Choroid plexus epithelial cell (primary cell): ENCODE measurements around the gene ERAL1.
"Not testable (repeated sequence)": the region's sequence is repeated elsewhere in the genome, so short reads cannot be mapped to it uniquely, and the experiment has no call there.

Experiments used
- DNase-seq: peaks from one replicate; pipeline ENCODE4 v3.0.0-alpha.2; 2010; ENCODE audit warnings: low read depth
- H3K4me3 ChIP-seq: 2 replicates; pipeline ENCODE4 v1.5.1; 2011; ENCODE audit warnings: low read depth, mild to moderate bottlenecking, control low read depth, low read length, moderate library complexity
- CTCF ChIP-seq: conservative IDR thresholded peaks from 2 replicates; pipeline ENCODE4 v1.5.1; 2011; ENCODE audit warnings: low read depth, mild to moderate bottlenecking, control low read depth, inconsistent platforms, low read length, moderate library complexity

The ERAL1 gene

GRCh38 chr17:28885951-28886350 is 31.1 kb downstream of the ERAL1 start:
- no peak for TF ChIP-seq CTCF
- no peak overlapping the region for H3K4me3 ChIP-seq
- DNase-seq: no peak

GRCh38 chr17:28887871-28888471 is 33.2 kb downstream of the ERAL1 start:
- no peak for TF ChIP-seq CTCF
- no peak overlapping the region for H3K4me3 ChIP-seq
- no peak for DNase-seq

GRCh38 chr17:28888832-28889231 is 34.0 kb downstream of the ERAL1 start:
- no peak for DNase-seq
- no peak for TF ChIP-seq CTCF
- H3K4me3 ChIP-seq: no peak overlapping the region

GRCh38 chr17:28889996-28890395 is 35.2 kb downstream of the ERAL1 start:
- no peak for TF ChIP-seq CTCF
- no peak for DNase-seq

GRCh38 chr17:28891201-28891600 is 36.4 kb downstream of the ERAL1 start:
- H3K4me3 ChIP-seq: no peak overlapping the region
- DNase-seq: no peak
- TF ChIP-seq CTCF: no peak

More at GRCh38 chr17:28889996-28890395, 35.2 kb downstream of the ERAL1 start:
- no peak overlapping the region for H3K4me3 ChIP-seq

GRCh38 chr17:28892024-28892423 is 37.2 kb downstream of the ERAL1 start:
- DNase-seq: no peak
- H3K4me3 ChIP-seq: no peak overlapping the region
- TF ChIP-seq CTCF: no peak

GRCh38 chr17:28893248-28894183 is 38.7 kb downstream of the ERAL1 start:
- not testable (repeated sequence) for H3K4me3 ChIP-seq

More at GRCh38 chr17:28893248-28894183, 38.7 kb downstream of the ERAL1 start:
- not testable (repeated sequence) for DNase-seq
